ENCODE measurements around the gene BCAP29. TPM values are rescaled to one million over a fixed set of nuclear protein-coding genes. Genes with fewer than 3 reads are reported as not detected.

Gene BCAP29
- total RNA-seq, 1 donor from 2014 or later: 28.1 TPM

GRCh38 chr7:107614425-107614824 lies 34.4 kb downstream of the BCAP29 start:
- Mint-ChIP-seq H3K27ac (no peak overlapping the region), H3K4me3 (no peak overlapping the region), H3K4me1 (peaks cover 19% of the 10 kb centered on the region), H3K27me3 (ENCODE audit: low read depth) (no peaks in the 10 kb centered on the region), H3K9me3 (no peaks in the 10 kb centered on the region), H3K36me3 (peaks cover 19% of the 10 kb centered on the region)
- no peak for TF ChIP-seq CTCF (IDR thresholded peaks at IDR 0.05; ENCODE audit: unreplicated experiment)
- DNase-seq (ENCODE audit: low spot score in 2 of 2, unreplicated experiment in 2 of 2): no peak

DNA sequence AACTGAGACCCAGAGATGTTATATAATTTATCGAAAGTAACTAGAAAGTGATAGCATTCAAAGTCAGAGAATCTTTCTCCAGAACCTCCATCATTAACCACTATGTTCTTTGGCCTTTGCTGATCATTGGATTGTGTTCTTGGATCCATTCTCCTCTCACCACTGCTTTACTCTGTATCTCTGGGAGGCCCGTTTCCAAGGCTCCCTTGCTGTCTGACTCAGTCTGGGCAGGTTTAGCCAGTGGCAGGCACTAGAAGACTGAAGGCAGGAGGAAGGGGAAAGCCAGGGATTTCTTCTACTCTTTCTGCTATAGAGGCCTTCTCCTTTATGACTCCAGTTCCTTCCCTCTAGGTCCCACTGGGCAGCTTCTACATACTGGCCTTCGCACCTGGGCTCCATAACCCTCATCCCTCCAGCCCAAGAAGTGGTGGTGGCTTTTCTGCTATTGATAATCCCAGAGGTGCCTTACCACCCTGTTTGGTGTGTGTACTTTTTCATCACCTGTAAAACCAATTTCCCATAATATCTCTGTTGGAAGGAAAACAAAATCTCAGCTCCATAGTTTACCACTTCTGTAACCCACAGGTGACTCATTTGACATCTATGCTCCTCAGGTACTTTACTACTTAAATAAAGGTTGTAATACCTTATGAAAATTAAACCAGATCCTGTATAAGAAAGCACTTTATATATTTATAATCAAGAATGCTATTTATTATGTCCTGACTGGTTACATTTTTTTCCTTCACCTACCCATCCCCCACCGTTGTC lies 36.0 kb downstream of the BCAP29 start:
- Mint-ChIP-seq H3K27ac (no peak overlapping the region), H3K4me3 (no peak overlapping the region), H3K9me3 (no peaks in the 10 kb centered on the region), H3K36me3 (peaks cover 19% of the 10 kb centered on the region), H3K27me3 (ENCODE audit: low read depth) (no peaks in the 10 kb centered on the region), H3K4me1 (peaks cover 11% of the 10 kb centered on the region)
- no peak for TF ChIP-seq CTCF (IDR thresholded peaks at IDR 0.05; ENCODE audit: unreplicated experiment)
- DNase-seq (ENCODE audit: low spot score in 2 of 2, unreplicated experiment in 2 of 2): no peak

DNA sequence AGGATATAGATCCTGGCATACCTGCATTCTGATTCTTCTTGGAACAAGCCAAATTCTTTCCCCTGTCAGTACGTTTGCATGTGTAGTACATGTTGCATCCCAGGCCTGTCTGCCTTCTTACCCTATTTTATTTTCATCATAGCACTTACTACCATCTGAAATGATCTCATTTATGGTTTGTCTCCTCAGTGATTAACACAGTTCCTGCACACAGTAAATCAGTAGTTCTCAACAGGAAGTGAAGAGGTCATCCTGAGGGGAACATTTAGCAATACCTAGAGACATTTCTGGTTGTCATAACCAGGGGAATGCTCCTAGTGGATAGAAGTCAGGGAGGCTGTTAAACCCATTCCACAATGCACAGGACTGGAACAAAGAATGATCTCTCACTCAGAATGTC lies 42.4 kb downstream of the BCAP29 start:
- DNase-seq (ENCODE audit: low spot score in 2 of 2, unreplicated experiment in 2 of 2): no peak

DNA sequence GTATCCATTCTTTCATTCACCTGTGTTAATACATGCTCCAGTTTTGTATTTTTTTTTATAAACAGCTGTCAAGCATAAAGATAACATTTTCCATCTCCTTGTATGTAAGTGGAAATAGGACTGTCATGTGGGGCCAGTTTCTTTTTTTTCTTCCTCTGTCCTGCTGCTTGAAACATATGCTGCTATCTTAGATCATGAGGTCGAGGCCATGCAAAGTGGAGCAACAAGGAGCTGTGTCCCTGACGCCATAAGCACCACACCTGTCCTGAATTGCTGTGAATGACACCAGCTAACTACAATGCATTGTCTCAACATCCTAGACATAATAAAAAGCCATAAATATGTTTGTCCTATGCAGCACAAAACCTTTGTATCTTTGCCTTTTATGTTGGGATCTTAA lies 42.8 kb downstream of the BCAP29 start:
- H3K36me3 Mint-ChIP-seq: no peaks in the 10 kb centered on the region

More for the DNA sequence above, 42.4 kb downstream of the BCAP29 start:
- no peak for TF ChIP-seq CTCF (IDR thresholded peaks at IDR 0.05; ENCODE audit: unreplicated experiment)
- H3K27ac Mint-ChIP-seq: no peak overlapping the region
- peaks cover 7% of the 10 kb centered on the region for H3K9me3 Mint-ChIP-seq
- no peaks in the 10 kb centered on the region for H3K36me3 Mint-ChIP-seq
- H3K4me1 Mint-ChIP-seq: peaks cover 4% of the 10 kb centered on the region
- H3K4me3 Mint-ChIP-seq: no peak overlapping the region
- no peaks in the 10 kb centered on the region for H3K27me3 Mint-ChIP-seq (ENCODE audit: low read depth)

GRCh38 chr7:107627002-107627401 lies 47.0 kb downstream of the BCAP29 start:
- TF ChIP-seq CTCF (IDR thresholded peaks at IDR 0.05; ENCODE audit: unreplicated experiment): no peak
- Mint-ChIP-seq H3K9me3 (peaks cover 8% of the 10 kb centered on the region), H3K36me3 (no peaks in the 10 kb centered on the region), H3K27me3 (ENCODE audit: low read depth) (no peaks in the 10 kb centered on the region), H3K27ac (no peak overlapping the region), H3K4me3 (no peak overlapping the region), H3K4me1 (no peaks in the 10 kb centered on the region)
- no peak for DNase-seq (ENCODE audit: low spot score in 2 of 2, unreplicated experiment in 2 of 2)

More for the DNA sequence above, 42.8 kb downstream of the BCAP29 start:
- H3K4me1 Mint-ChIP-seq: peaks cover 4% of the 10 kb centered on the region
- H3K27ac Mint-ChIP-seq: no peak overlapping the region
- H3K4me3 Mint-ChIP-seq: no peak overlapping the region
- peaks cover 8% of the 10 kb centered on the region for H3K9me3 Mint-ChIP-seq
- DNase-seq (ENCODE audit: low spot score in 2 of 2, unreplicated experiment in 2 of 2): no peak
- TF ChIP-seq CTCF (IDR thresholded peaks at IDR 0.05; ENCODE audit: unreplicated experiment): no peak
- H3K27me3 Mint-ChIP-seq (ENCODE audit: low read depth): no peaks in the 10 kb centered on the region

Measured in mesothelial cell of epicardium (in vitro differentiated cells).